K562 (cell line): ENCODE results near the gene IRF2BP1. TPM values are rescaled to one million over a fixed set of nuclear protein-coding genes. Genes with fewer than 3 reads are reported as not detected.
A peak's percentile ranks its signal among the peaks of the same experiment; 100 is the strongest.

Source experiments
- ADNP ChIP-seq: fragments of 200-800 bp; sonication (Bioruptor generic); IDR thresholded peaks from 2 replicates; pipeline ENCODE4 v1.6.1; 2016; ENCODE audit warnings: missing genetic modification characterization, missing compliant biosample characterization
- ATF7 ChIP-seq: fragments of 450-650 bp; IDR thresholded peaks from 2 replicates; pipeline ENCODE4 v1.7.1; 2014; ENCODE audit warnings: mild to moderate bottlenecking, moderate library complexity
- CXXC5 ChIP-seq: fragments of 250-450 bp; sonication (Bioruptor Pico); IDR thresholded peaks from 2 replicates; pipeline ENCODE4 v1.8.0; 2022; ENCODE audit warnings: inconsistent platforms, mild to moderate bottlenecking, moderate library complexity
- EP400 ChIP-seq: fragments of 450-650 bp; IDR thresholded peaks from 2 replicates; pipeline ENCODE4 v1.6.1; 2017; ENCODE audit warnings: antibody characterized with exemption, mild to moderate bottlenecking, moderate library complexity
- FOS ChIP-seq: IDR thresholded peaks from 3 replicates; pipeline ENCODE4 v1.6.1; 2011; ENCODE audit not compliant: insufficient read length; ENCODE audit errors: extremely low read depth
- FOSL1 ChIP-seq: fragments of 200-800 bp; sonication (Bioruptor generic); conservative IDR thresholded peaks from 2 replicates; pipeline ENCODE4 v1.6.1; 2016; ENCODE audit warnings: missing genetic modification characterization, missing compliant biosample characterization
- HSF4 ChIP-seq: fragments of 250-450 bp; sonication (Bioruptor Pico); IDR thresholded peaks from 2 replicates; pipeline ENCODE4 v2.1.2; 2022; ENCODE audit warnings: mild to moderate bottlenecking, moderate library complexity, borderline replicate concordance
- NONO ChIP-seq, 2 experiments: fragments of 200-400 bp in 1 of 2; fragments of 450-650 bp in 1 of 2; formaldehyde crosslinking in 1 of 2; IDR thresholded peaks; 2 replicates each; pipeline ENCODE4 v1.6.1; 2017; ENCODE audit warnings: low read depth in 2 of 2, mild to moderate bottlenecking in 2 of 2, moderate library complexity in 2 of 2, low read length in 1 of 2
- PHF8 ChIP-seq: fragments of 200-600 bp; sonication (generic); IDR thresholded peaks from 2 replicates; pipeline ENCODE4 v1.6.1; 2012; ENCODE audit warnings: mixed run types, mild to moderate bottlenecking, inconsistent platforms, low read length, moderate library complexity, borderline replicate concordance
- POLR3A ChIP-seq: IDR thresholded peaks from 2 replicates; pipeline ENCODE4 v1.6.1; 2011; ENCODE audit warnings: borderline replicate concordance, mild to moderate bottlenecking, moderate library complexity; ENCODE audit not compliant: insufficient read length, insufficient read depth; ENCODE audit errors: extremely low read depth
- PRMT5 ChIP-seq: sonication (generic); formaldehyde crosslinking; IDR thresholded peaks from 2 replicates; pipeline ENCODE4 v1.5.0; 2020; ENCODE audit warnings: missing genetic modification reagents
- PTBP1 ChIP-seq: fragments of 200-400 bp; formaldehyde crosslinking; IDR thresholded peaks from 2 replicates; pipeline ENCODE4 v1.6.1; 2017; ENCODE audit warnings: low read depth, low read length
- TEAD1 ChIP-seq, 2 experiments: fragments of 450-650 bp in 1 of 2; sonication (generic) in 1 of 2; formaldehyde crosslinking; IDR thresholded peaks; 2 replicates each; pipeline versions ENCODE4 v1.4.0 to v1.8.0; 2020 to 2022; ENCODE audit warnings: mild to moderate bottlenecking in 2 of 2, missing genetic modification reagents in 1 of 2
- ZBTB40 ChIP-seq, 2 experiments: fragments of 450-650 bp in 1 of 2; sonication (generic) in 1 of 2; formaldehyde crosslinking in 1 of 2; IDR thresholded peaks; 2 replicates each; pipeline versions ENCODE4 v1.7.1 to v1.9.0; 2016 to 2022; ENCODE audit warnings: inconsistent platforms in 1 of 2, mild to moderate bottlenecking in 1 of 2, missing genetic modification reagents in 1 of 2
- ZNF740 ChIP-seq, 3 experiments: fragments of 200-800 bp in 1 of 3; sonication (Bioruptor generic) in 1 of 3; sonication (generic) in 1 of 3; formaldehyde crosslinking in 1 of 3; IDR thresholded peaks; 2 replicates each; pipeline versions ENCODE4 v1.6.1 to v1.8.0; 2016 to 2022; ENCODE audit warnings: mild to moderate bottlenecking in 2 of 3, missing compliant biosample characterization in 2 of 3, missing genetic modification characterization in 2 of 3, missing genetic modification reagents in 1 of 3
- polyA plus RNA-seq, 8 experiments: library from polyadenylated mRNA; depleted of rRNA in 4 of 8; stranded (reverse) in 5 of 8; unstranded in 3 of 8; fragments of >200 nt; fragmentation: Nextera tagmentation in 2 of 8; fragmentation: Illumina TruSeq in 1 of 8; extraction: Ambion mirVana in 2 of 8; extraction: Trizol in 1 of 8; gene quantifications; 2 replicates each; pipeline versions ENCODE4 v1.2.1 to v1.2.3, GENCODE V29; 2011 to 2014; ENCODE audit warnings: inconsistent platforms in 1 of 8, missing spikeins in 1 of 8
- total RNA-seq, 7 experiments: library from RNA; depleted of rRNA in 6 of 7; stranded (reverse); fragments of >200 nt in 6 of 7; fragmentation: Illumina TruSeq in 2 of 7; extraction: Trizol in 2 of 7; gene quantifications; 2 replicates each; pipeline versions ENCODE4 v1.2.1 to v1.2.3, GENCODE V29; 2011 to 2021; ENCODE audit warnings: low replicate concordance in 1 of 7

IRF2BP1 gene
- total and polyA plus RNA-seq, 9 of the 15 experiments (the other 6 are each of a cell fraction or from before 2014, with no cell fraction given) = 0.61 to 35.9 (median 3.5) TPM

- peak; percentile 61; the same call in 1 of the 2 replicates for TF ChIP-seq ZBTB40 (IDR thresholded peaks at IDR 0.05)
- no peak for TF ChIP-seq ZBTB40 (CRISPR knock-in tag; IDR thresholded peaks at IDR 0.05)
- no peak for TF ChIP-seq FOSL1 (tag)
- TF ChIP-seq CXXC5 = peak; percentile 97
- TF ChIP-seq PTBP1 = no peak
- TF ChIP-seq ATF7 = peak; percentile 70
- no peak for TF ChIP-seq POLR3A
- TF ChIP-seq EP400 = peak; percentile 81
- 0 out of 4 replicates have a peak, but pooled peaks of 1 of the 2 experiments have one; percentile 31 for TF ChIP-seq NONO (IDR thresholded peaks at IDR 0.05; ENCODE audit: low read depth in 2 of 2, low read length in 1 of 2)
- peak; percentile 87 for TF ChIP-seq FOS
- no peak for TF ChIP-seq PRMT5 (CRISPR knock-in tag)
- TF ChIP-seq ZNF740 (CRISPR knock-in tag; IDR thresholded peaks at IDR 0.05) = no peak
- no peak for TF ChIP-seq ZNF740 (tag; IDR thresholded peaks at IDR 0.05)
- peak; percentile 69; the same call in 1 of the 2 replicates for TF ChIP-seq PHF8
- TF ChIP-seq HSF4 = no peak
- TF ChIP-seq ADNP = no peak
- TF ChIP-seq TEAD1 (CRISPR knock-in tag; IDR thresholded peaks at IDR 0.05) = peak in 1 of 2 experiments; percentile 55; a peak in 1 of 4 replicates
These were observed 41.8 kb upstream of the IRF2BP1 start (continued) for GRCh38 chr19:45927565-45928261.
